NT2/D1 (cell line): ENCODE data around the gene GPT2.
A peak's percentile ranks its signal among the peaks of the same experiment; 100 is the strongest.
"Not testable (repeated sequence)": the region's sequence is repeated elsewhere in the genome, so short reads cannot be mapped to it uniquely, and the experiment has no call there.

Experiments
- DNase-seq: peaks from one replicate; pipeline ENCODE4 v3.0.0-alpha.2; 2011; ENCODE audit warnings: low read depth, low spot score
- H3K27me3 ChIP-seq: 2 replicates; pipeline ENCODE4 v1.6.0; 2011; ENCODE audit warnings: mild to moderate bottlenecking; ENCODE audit not compliant: insufficient read length, insufficient read depth
- H3K36me3 ChIP-seq: 2 replicates; pipeline ENCODE4 v1.6.1; 2011; ENCODE audit warnings: mild to moderate bottlenecking, low read length, mixed read lengths; ENCODE audit not compliant: insufficient read depth, insufficient read length
- H3K4me1 ChIP-seq: 2 replicates; pipeline ENCODE4 v1.5.1; 2011; ENCODE audit not compliant: insufficient read depth, insufficient read length
- H3K4me3 ChIP-seq: 2 replicates; pipeline ENCODE4 v1.5.1; 2011; ENCODE audit warnings: low read depth; ENCODE audit not compliant: insufficient read length
- H3K9ac ChIP-seq: 2 replicates; pipeline ENCODE4 v1.6.0; 2011; ENCODE audit warnings: low read depth; ENCODE audit not compliant: insufficient read length
- H3K9me3 ChIP-seq: 2 replicates; pipeline ENCODE4 v1.5.1; 2011; ENCODE audit warnings: mild to moderate bottlenecking, low read length; ENCODE audit not compliant: insufficient read depth
- SUZ12 ChIP-seq: IDR thresholded peaks from 2 replicates; pipeline ENCODE4 v1.6.1; 2011; ENCODE audit not compliant: insufficient read length, insufficient read depth; ENCODE audit errors: extremely low read depth
- YY1 ChIP-seq: IDR thresholded peaks from 2 replicates; pipeline ENCODE4 v1.6.1; 2011; ENCODE audit not compliant: insufficient read length, insufficient read depth
- ZNF274 ChIP-seq: IDR thresholded peaks from 2 replicates; pipeline ENCODE4 v1.6.1; 2011; ENCODE audit warnings: mild to moderate bottlenecking, low read depth, low read length

The GPT2 gene

GRCh38 chr16:46929378-46930332 is 45.5 kb downstream of the GPT2 start:
- TF ChIP-seq YY1 (no peak), ZNF274 (no peak)
- H3K9me3 ChIP-seq: no peaks in the 10 kb centered on the region
- peaks cover 57% of the 10 kb centered on the region for H3K36me3 ChIP-seq
- no peak overlapping the region for H3K4me3 ChIP-seq
- no peaks in the 10 kb centered on the region for H3K27me3 ChIP-seq
- DNase-seq: peak; percentile 56
- H3K9ac ChIP-seq: no peak overlapping the region
- peaks cover 8% of the 10 kb centered on the region for H3K4me1 ChIP-seq

- no peak for DNase-seq
- H3K27me3 ChIP-seq: no peaks in the 10 kb centered on the region
- no peak overlapping the region for H3K4me3 ChIP-seq
- no peaks in the 10 kb centered on the region for H3K9me3 ChIP-seq
- no peak for TF ChIP-seq SUZ12
- no peak for TF ChIP-seq ZNF274
- peaks cover 46% of the 10 kb centered on the region for H3K36me3 ChIP-seq
- H3K4me1 ChIP-seq: peaks cover 8% of the 10 kb centered on the region
- no peak overlapping the region for H3K9ac ChIP-seq
Measured at GRCh38 chr16:46930861-46931260, 46.7 kb downstream of the GPT2 start.

GRCh38 chr16:46932802-46933201 is 48.6 kb downstream of the GPT2 start:
- H3K4me3 ChIP-seq: no peak overlapping the region
- DNase-seq: peak; percentile 40
- no peak for TF ChIP-seq SUZ12
- TF ChIP-seq YY1: no peak
- no peak for TF ChIP-seq ZNF274
- no peaks in the 10 kb centered on the region for H3K9me3 ChIP-seq
- H3K36me3 ChIP-seq: peaks cover 30% of the 10 kb centered on the region
- H3K9ac ChIP-seq: no peak overlapping the region
- peaks cover 5% of the 10 kb centered on the region for H3K4me1 ChIP-seq
- no peaks in the 10 kb centered on the region for H3K27me3 ChIP-seq

- no peak for DNase-seq
- H3K9me3 ChIP-seq: no peaks in the 10 kb centered on the region
- H3K27me3 ChIP-seq: no peaks in the 10 kb centered on the region
- no peaks in the 10 kb centered on the region for H3K4me1 ChIP-seq
- no peak overlapping the region for H3K9ac ChIP-seq
- no peaks in the 10 kb centered on the region for H3K36me3 ChIP-seq
- TF ChIP-seq ZNF274 (no peak), SUZ12 (no peak), YY1 (no peak)
- H3K4me3 ChIP-seq: no peak overlapping the region
Measured at GRCh38 chr16:46937536-46937935, 53.4 kb downstream of the GPT2 start.

GRCh38 chr16:46944713-46945112 is 60.6 kb downstream of the GPT2 start:
- H3K4me1 ChIP-seq, H3K9me3 ChIP-seq, H3K27me3 ChIP-seq, DNase-seq, H3K36me3 ChIP-seq, H3K9ac ChIP-seq, H3K4me3 ChIP-seq: not testable (repeated sequence)

- DNase-seq: peak; percentile 20
- no peaks in the 10 kb centered on the region for H3K36me3 ChIP-seq
- no peak for TF ChIP-seq SUZ12
- TF ChIP-seq YY1: no peak
- TF ChIP-seq ZNF274: no peak
- no peak overlapping the region for H3K9ac ChIP-seq
- no peaks in the 10 kb centered on the region for H3K27me3 ChIP-seq
- peaks cover 2% of the 10 kb centered on the region for H3K4me1 ChIP-seq
- no peaks in the 10 kb centered on the region for H3K9me3 ChIP-seq
- no peak overlapping the region for H3K4me3 ChIP-seq
Measured at GRCh38 chr16:46947900-46948547, 63.9 kb downstream of the GPT2 start.

- no peaks in the 10 kb centered on the region for H3K27me3 ChIP-seq
- TF ChIP-seq SUZ12: no peak
- TF ChIP-seq ZNF274: no peak
- no peak for TF ChIP-seq YY1
- H3K9ac ChIP-seq: no peak overlapping the region
- H3K36me3 ChIP-seq: no peaks in the 10 kb centered on the region
- no peak for DNase-seq
- no peak overlapping the region for H3K4me3 ChIP-seq
- no peaks in the 10 kb centered on the region for H3K4me1 ChIP-seq
- H3K9me3 ChIP-seq: no peaks in the 10 kb centered on the region
Measured at GRCh38 chr16:46948548-46949166, 64.5 kb downstream of the GPT2 start.
